LNCAP (cell line): ENCODE data around the gene RSL1D1.

Experiments used
- CTCF ChIP-seq: fragments of 450-650 bp; IDR thresholded peaks from 2 replicates; pipeline ENCODE4 v1.5.1; 2017; ENCODE audit warnings: mild to moderate bottlenecking

RSL1D1 gene

GRCh38 chr16:11884035-11884434, 32.7 kb upstream of the RSL1D1 start:
- TF ChIP-seq CTCF: no peak

GRCh38 chr16:11880007-11880406, 28.7 kb upstream of the RSL1D1 start:
- no peak for TF ChIP-seq CTCF

- no peak for TF ChIP-seq CTCF
Measured at GRCh38 chr16:11877374-11877773, 26.0 kb upstream of the RSL1D1 start.

GRCh38 chr16:11876306-11876705, 25.0 kb upstream of the RSL1D1 start:
- TF ChIP-seq CTCF: no peak

- TF ChIP-seq CTCF: no peak
Measured at GRCh38 chr16:11875721-11876120, 24.4 kb upstream of the RSL1D1 start.

- TF ChIP-seq CTCF: no peak
Measured at GRCh38 chr16:11871193-11871592, 19.9 kb upstream of the RSL1D1 start.

GRCh38 chr16:11870399-11870798, 19.1 kb upstream of the RSL1D1 start:
- no peak for TF ChIP-seq CTCF
